DMS 273 (cell line): ENCODE results near the gene FAM135A.
"Not testable (repeated sequence)": the region's sequence is repeated elsewhere in the genome, so short reads cannot be mapped to it uniquely, and the experiment has no call there.

Experiments used
- DNase-seq: peaks from one replicate; lab custom pipeline; 2025; ENCODE audit not compliant: unreplicated experiment; lab: John Stamatoyannopoulos, UW

FAM135A gene

DNA sequence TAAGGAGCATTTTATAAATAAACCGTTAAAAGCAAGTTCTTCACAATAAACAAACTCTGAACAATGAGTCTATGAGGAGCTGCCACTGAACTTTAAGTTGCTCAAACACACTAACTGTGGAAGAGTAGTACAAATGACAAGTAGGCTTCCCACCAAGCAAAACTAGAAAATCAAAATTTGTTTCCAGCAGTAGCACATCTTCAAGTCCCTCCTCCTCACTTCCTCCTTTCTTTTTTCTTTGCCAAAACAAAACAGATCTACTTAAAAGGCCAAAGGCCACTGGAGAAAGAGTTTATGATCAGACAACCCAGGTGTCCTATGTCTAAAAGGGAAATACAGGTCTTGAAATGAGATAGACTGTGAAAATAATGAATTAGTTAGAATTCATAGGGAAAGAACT lies 17.1 kb upstream of the FAM135A start:
- DNase-seq: no peak

DNA sequence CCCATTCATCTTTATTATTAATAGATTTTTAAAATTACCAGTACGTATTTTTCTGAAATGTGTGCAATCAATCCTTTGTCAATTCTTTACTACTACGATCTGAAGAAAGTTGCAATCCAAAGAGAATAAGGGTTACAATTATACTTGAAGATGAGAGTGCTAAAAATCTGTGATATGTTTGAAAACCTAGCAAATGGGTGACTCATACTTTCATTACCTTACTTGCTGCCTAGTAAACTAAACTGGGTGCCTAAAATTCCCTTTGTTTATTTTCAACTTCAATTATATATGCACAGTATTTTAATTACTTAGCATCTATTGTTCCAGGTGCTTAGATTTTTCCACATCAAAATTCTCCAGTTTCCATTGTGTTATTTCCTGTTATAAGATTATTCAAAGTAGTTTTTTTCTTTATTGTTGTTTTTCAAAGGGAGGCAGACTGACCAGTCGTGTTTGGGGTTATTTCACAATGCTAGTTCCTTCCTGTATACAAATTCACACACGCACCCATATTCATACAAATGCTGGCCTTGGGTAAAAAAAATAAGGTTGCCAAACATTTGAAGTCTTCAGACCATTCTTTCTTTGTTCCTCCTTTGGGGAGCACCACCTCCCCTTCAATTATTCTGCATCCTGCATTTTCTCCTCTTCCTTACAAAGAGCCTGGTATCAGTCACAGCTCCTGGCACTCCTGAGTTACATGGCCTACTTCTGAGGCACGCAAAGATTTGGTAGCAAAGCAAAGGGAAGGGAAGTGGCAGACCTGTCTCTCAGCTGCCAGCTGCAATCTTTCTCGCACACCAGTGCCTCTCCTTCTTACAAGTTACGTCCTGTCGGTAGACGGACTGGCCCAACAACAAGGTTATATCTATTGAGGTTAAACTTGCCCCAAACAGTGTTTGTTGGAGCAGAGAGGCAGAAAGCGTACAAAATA lies 16.2 kb upstream of the FAM135A start:
- no peak for DNase-seq

DNA sequence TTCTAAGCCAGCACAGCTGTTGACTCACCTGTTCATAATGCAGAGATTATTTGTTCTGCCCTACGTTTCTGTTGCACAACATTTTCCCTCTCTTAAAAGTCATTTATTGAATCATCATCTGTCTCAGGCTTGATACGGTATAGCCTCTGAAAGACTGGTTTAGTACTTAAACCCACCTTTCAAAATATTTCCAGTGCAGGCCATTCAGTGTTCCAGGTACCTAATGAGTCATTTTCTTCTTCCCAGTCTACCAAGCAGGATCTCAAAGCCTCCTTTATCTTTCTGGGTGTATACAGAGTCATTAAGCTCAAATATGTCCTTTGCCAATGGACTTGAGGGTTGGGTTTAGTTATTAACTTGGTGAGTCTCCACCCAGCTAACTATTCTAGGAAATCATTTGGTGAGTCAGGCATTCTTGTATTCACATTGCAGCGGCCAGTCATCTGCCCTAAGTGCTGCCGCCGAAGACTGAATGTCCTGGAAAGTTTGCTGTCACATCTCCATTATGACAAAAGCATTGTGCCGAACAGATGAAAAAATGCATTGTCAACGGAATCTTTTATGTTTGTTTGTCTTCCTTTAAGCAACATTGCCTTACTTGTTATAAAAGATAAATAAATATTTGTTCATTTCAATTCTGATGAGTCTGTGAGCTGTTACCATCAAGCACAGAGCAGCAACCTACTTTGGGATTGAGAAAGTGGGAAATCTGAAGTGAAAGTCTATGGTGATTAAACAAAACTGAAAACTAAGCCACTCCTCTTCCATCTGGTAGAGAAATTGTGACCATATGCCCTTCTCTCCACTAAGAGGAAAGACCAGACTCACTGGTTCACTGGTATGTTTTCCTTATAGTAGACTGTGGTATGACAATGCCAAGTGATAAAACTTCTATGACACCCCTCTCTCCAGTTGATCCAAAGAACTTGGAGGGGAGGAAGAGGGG lies 14.3 kb upstream of the FAM135A start:
- peak; percentile 74 for DNase-seq

DNA sequence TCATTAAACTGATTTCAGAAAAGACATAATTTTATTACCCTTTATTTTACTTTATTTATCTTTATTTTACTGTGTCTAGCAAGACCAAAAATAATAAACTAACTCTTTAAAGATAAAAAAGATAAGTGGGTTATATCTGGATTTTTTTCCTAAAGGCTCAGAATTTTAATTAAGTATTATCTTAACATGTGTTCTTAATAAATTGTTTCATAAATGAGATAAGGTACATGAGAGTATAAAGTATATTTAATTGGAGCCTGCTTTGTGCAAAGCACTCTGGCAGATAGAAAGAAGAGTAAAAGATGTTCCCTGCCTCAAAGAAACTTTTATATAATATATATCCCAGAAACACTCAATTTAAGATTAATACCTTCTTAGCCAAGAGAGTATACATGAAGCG lies 8.7 kb upstream of the FAM135A start:
- DNase-seq: no peak

DNA sequence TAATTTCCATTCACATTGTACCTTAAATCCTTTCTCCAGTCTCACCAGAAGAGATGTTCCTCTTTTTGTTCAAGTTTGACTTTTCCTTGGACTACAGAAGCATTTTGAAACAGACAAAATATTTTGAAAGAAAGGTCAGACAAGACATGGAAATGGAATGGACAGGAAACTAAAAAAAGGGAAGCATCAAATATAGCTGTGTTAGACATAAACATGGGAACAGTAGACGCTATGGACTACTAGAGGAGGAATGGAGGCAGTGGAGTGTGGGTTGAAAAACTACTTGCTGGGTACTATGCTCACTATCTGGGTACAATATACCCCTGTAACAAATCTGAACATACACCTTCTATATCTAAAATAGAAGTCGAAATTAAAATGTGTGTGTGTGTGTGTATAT lies 4.1 kb upstream of the FAM135A start:
- DNase-seq: no peak

DNA sequence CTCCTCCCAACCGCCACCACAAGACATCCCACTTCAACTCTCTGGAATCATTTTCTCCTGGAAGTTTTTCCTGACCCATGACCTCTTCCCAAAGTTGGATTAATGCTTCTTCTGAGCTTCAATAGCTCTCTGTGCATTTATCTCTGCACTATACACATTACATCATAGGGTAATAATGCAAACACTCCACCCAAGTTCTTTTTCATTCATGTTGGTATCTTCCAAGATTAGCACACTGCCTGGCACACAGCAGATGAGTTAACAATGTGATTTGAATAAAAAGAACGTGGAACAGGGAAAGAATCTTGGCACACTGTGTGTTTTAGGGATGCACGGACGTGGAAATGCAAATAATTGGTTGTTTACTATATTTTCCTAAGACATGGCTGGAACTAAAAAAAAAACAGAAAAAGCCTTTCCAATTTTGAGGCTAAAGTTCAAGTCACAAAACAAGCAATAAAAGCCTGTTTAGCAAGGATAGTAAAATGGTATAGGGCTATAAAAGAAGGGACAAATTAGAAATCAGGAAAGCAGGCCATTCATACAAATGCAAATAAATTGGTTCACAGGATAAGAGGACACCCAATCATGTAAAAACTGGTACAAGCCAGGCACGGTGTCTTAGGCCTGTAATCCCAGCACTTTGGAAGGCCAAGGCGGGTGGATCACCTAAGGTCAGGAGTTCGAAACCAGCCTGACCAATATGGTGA lies 1.6 kb upstream of the FAM135A start:
- no peak for DNase-seq

DNA sequence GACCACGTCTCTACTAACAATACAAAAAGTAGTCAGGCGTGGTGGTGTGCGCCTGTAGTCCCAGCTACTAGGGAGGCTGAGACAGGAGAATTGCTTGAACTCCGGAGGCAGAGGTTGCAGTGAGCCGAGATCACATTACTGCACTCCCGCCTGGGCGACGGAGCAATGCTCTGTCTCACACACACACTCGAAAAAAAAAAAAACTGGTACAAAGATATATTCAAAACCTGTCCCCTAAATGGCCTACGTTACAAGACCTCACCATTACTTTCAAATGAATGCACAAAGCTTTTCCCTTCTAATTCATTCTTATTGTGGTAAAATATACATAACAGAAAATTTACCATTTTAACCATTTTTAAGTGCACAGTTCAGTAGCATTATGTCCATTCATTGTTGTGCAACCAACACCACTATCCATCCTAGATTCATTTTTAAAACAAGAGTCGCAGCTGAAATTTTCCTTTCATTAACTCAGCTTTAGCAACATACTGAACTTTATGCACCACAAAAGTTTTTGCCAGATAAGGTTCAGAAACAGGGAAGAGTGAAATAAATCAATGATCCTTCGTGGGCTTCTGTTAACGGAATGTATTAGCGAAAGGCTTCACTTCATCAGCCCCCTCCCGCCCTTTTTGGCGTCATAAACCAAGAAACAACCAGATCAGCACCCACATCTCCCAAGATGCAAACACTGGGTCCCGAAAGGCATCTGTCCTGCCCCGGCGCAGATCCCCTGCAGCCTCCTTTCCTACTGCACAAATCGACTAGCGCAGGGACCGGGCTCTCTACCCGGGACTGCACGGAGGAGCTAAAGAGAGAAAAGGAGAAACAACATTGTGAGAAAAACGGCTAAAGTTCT lies 825 bp upstream of the FAM135A start:
- no peak for DNase-seq

DNA sequence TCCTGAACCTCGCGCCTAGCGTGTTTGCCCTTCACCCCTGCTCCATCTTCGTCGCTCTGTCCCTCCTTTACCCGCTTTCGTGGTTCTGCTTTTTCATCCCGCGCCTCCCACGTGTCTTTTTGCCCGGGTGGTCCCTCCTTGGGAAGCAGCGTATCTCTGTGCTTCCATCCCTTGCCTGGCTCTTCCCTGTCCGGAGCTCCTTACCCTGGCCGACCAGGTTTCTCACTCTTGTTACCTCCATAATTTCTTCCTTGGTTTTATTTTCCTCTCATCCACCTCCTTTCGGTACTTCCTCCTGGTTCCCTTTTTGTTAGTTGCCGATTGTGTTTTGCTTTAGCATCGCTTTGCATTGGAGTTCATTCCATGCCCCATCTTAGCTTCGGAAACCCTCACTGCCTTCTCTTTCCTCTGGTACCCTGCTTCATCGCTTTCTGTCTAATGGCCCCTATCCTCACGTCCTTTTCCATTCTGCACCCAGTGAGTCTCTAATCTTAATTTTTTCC lies 735 bp downstream of the FAM135A start:
- DNase-seq: peak; percentile 72

DNA sequence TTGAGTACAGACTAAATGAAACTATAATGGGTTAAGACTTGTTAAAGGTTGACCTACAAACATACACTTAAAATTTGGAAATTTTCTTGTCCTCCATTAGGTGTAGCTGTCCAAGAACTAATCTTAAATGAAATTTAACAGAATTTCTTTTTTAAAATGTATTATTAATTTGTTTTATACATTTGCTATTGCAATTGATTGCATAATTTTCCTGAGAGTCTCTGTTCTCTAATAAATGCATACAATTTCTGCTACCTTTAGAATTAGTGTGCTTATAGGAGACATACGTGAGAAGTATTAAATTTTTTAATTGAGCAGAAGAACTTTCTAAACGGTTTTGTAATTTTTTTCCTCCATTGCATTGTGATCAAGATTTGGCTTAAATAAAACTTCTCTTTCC lies 1.5 kb downstream of the FAM135A start:
- no peak for DNase-seq

DNA sequence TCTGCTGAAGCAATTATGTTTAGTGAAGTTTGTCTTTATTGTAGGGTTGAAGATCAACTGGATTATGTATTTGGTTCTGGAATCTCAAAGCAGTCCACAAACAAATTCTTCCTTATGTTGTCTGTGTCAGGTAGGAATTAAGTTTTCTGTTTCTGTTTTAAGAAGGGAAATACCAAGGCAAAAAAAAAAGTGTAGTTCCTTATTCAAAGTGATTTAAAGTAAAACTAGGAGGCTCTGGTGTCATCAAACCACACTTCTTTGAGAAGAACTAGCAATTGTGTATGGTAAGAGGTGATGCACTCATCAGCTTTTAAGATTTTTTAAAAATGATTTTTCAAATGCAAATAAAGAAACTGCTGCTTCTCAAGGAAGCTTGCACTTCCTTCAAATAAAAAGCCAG lies 1.9 kb downstream of the FAM135A start:
- DNase-seq: no peak

DNA sequence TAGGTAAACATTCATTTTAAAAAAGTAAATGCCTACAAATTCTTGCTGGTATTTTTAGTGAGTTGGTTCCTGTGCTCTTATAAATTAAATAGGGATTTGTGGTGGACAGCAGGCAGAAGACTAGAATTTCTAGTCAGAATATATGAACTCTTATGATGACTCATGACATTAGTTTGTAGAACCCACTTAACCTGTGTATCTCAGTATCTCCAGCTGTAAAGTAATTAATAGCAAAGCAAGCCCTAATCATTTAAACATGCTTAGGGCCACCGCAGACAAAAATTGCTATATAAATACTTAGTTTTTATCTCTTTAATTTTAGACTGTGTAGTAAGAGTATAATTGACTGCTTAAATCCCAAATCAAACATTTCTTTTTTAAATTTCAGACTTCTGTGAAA lies 2.4 kb downstream of the FAM135A start:
- DNase-seq: no peak

DNA sequence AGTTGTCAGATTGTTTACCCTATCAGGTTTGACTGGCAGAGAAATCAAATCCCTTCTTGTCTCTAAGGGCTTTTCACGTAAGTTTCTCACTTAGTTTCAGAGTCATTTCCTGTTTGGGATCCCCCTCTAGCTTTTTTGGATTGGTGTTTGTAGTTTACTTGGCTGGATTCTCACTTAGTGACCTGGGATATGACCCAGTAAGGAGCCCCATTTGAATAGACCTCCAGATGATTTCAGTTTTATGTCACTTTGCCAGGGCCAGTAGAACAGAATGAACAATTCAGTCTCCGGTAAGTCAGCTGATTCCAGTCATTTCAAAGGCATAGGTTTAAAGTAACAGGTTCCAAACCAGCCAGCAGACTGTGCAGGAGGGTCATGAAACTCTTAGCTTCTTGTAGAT lies 8.2 kb downstream of the FAM135A start:
- no peak for DNase-seq

DNA sequence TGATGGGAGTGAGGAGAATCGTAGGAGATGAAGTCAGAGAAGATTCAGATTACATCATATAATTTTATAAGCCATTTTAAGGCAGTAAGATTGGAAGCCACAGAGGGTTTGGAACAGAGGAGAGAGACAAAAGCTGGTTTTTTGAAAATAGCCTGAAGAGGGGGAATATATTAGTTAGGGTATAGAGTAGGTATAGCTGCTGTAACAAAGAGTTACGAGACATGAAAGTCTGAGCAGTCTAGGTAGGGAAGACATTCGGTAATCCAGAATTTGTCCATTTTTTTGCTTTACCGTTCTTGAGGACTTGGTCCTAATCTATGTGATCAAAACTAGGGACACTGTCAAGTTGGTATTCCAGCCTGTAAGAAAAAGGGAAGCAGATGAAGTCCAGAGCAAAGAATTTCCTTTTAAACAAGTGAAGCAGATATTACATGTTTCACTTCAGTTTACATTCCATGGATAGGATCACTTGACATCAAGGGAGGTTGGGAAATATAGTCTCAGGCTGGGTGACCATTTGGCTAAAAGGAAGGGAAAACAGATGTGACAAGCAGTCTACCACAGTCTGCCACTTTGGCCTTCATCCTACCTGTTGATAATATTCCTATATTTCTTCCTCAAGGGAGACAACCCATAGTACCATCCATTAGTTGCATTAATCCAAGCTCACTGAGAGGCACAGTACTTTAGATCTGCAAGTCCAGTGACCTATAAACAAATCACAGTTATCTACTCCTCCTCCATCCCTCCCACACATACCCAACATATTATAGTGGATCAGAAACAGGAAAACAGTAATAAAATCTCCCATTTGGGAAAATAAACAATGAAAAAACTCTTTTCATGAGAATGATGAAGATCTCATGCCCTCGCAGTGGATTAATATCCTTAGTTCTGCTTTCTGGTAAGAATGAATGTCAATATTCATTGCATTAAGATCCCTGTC lies 10.2 kb downstream of the FAM135A start:
- DNase-seq: no peak

DNA sequence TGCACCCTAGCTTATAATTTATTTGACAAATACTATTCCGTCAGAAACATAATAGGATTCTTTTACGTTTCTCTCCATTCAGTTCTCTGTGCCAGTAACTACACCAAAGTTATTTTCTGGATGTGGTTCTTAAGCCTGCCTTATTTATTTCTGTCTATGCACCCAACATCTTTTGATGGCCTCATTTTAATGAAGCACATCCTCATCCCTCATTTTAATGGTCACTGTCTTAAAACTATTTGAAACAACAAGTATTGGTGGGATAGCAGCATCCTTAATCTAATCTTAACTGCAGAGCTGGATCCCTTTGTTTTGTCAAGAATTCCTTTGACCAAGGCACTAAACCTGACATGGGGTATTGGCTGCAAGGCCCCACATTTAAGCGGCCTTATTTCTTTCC lies 11.0 kb downstream of the FAM135A start:
- no peak for DNase-seq

DNA sequence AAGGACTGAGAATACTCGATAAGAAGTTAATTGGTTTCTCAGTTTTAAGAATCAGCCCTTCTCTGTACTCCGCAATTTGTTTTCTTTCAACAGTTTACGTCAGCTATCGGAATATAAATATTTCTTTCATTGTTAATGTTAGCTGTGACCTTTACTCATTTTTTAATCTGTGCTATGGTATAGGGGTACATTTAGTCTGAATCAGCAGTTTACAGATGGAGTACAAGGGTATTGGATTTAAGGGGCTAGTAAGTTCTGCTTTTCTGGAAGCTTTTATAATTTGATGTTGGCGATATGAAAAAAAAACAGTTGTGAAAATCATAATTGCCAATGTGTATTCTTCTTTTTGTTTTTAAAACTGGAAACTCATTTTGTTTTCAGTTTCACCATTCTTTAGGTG lies 23.0 kb downstream of the FAM135A start:
- DNase-seq: no peak

DNA sequence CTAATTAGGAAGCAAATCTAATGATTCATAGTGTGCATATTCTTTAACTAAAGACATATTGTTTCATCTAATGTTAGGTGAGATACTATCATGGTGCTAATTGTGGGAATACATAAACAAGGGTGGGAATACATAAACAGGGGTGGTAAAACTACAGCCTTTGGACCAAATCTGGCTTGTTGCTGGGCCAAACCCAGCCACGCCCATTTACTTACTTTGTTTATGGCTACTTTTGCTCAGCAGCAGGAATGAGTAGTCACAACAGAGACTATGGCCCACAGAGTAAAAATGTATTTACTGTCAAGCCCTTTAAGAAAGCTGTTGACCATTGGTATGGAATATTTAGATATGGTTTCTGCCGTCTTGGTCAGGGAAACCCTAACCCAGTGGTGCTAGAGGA lies 31.7 kb downstream of the FAM135A start:
- DNase-seq: no peak

DNA sequence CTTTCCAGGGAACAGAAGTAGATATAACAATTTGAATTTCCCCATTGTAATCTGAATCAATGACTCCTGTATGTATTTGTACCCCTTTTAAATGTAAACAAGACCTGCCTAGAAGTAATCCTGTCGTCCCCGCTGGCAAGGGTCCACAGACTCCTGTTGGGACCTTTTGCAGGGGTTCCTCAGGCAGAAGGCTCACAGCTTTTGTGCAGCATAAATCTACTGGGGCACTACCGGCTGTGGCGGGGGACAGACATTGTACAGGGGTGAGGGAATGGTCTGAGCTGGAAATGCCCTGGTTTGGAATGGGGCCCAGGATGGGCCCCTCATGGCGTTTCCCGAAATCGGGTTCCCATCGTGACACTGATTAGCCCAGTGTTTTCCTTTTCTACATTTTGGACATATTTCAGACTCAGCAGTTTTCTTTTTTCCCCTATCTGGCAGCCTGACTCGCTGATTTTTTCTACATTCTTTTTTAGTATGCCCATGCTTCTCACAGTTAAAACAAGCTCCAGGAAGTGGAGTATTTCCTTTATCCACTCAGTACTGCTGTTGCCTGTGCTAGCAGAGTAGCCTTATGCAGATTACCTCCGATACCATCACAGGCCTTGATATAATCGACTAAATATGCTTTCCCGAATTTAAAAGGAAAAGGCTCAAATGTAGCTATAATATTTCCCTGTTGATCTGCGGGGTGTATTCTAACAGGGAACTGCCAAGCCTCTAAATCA lies 34.2 kb downstream of the FAM135A start:
- DNase-seq: not testable (repeated sequence)

DNA sequence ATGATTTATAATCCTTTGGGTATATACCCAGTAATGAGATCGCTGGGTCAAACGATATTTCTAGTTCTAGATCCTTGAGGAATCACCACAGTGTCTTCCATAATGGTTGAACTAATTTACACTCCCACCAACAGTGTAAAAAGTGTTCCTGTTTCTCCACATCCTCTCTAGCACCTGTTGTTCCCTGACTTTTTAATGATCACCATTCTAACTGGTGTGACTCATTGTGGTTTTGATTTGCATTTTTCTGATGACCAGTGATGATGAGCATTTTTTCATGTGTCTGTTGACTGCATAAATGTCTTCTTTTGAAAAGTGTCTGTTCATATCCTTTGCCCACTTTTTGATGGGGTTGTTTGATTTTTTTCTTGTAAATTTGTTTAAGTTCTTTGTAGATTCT lies 40.6 kb downstream of the FAM135A start:
- DNase-seq: not testable (repeated sequence)
